Measurements from ENCODE around the gene NACC2. TPM values are rescaled to one million over a fixed set of nuclear protein-coding genes. Genes with fewer than 3 reads are reported as not detected.

NACC2 gene
- total and polyA plus RNA-seq, 2 donors from 2014 or later, result 7.1 to 30.9 TPM

GRCh38 chr9:136122425-136123383, 27.6 kb upstream of the NACC2 start:
- Histone ChIP-seq H3K27me3 (ENCODE audit: control insufficient read depth, insufficient read depth, low read length) (peaks cover 2% of the 10 kb centered on the region), H3K9ac (ENCODE audit: low read length in 3 of 3) (peak overlapping the region in 1 of 3 donors; percentile 46), H3K27ac (ENCODE audit: low read depth in 2 of 2, low read length in 2 of 2) (no peak overlapping the region), H3K9me3 (ENCODE audit: control insufficient read depth in 2 of 3, insufficient read depth in 1 of 3, low read length in 3 of 3) (no peaks in the 10 kb centered on the region), H3K4me1 (ENCODE audit: control insufficient read depth in 2 of 3, insufficient read depth in 2 of 3, low read depth in 1 of 3, low read length in 3 of 3) (peaks cover 0 to 11% (median 0%) of the 10 kb centered on the region in 3 donors), H3K4me3 (ENCODE audit: low read length in 3 of 3) (no peak overlapping the region), H3K36me3 (ENCODE audit: control insufficient read depth in 2 of 3, insufficient read depth in 3 of 3, low read length in 3 of 3) (no peaks in the 10 kb centered on the region)
- intact Hi-C loops (cut with DNase I), result loop anchor here (5.0 kb wide), 1 partner anchor 155 kb away; no protein-coding TSS in a partner anchor
- DNase-seq (peak in 4 of 5 donors; percentile 70 to 80 (median 75)), FAIRE-seq (no peak)
- TF ChIP-seq CTCF (IDR thresholded peaks at IDR 0.05; ENCODE audit: borderline replicate concordance, extremely low read depth, insufficient read depth), result peak; percentile 98

GRCh38 chr9:136121801-136122200, 26.7 kb upstream of the NACC2 start:
- Histone ChIP-seq H3K9me3 (ENCODE audit: control insufficient read depth in 2 of 3, insufficient read depth in 1 of 3, low read length in 3 of 3) (no peaks in the 10 kb centered on the region), H3K9ac (ENCODE audit: low read length in 3 of 3) (no peak overlapping the region), H3K36me3 (ENCODE audit: control insufficient read depth in 2 of 3, insufficient read depth in 3 of 3, low read length in 3 of 3) (no peaks in the 10 kb centered on the region), H3K27me3 (ENCODE audit: control insufficient read depth, insufficient read depth, low read length) (no peaks in the 10 kb centered on the region), H3K4me1 (ENCODE audit: control insufficient read depth in 2 of 3, insufficient read depth in 2 of 3, low read depth in 1 of 3, low read length in 3 of 3) (peaks cover 0 to 19% (median 0%) of the 10 kb centered on the region in 3 donors), H3K27ac (ENCODE audit: low read depth in 2 of 2, low read length in 2 of 2) (no peak overlapping the region), H3K4me3 (ENCODE audit: low read length in 3 of 3) (no peak overlapping the region)
- TF ChIP-seq CTCF (IDR thresholded peaks at IDR 0.05; ENCODE audit: borderline replicate concordance, extremely low read depth, insufficient read depth), result no peak
- DNase-seq (no peak), FAIRE-seq (no peak)
- intact Hi-C loops (cut with DNase I), result loop anchor here (5.0 kb wide), 1 partner anchor 154 kb away; no protein-coding TSS in a partner anchor

GRCh38 chr9:136120438-136120844, 25.4 kb upstream of the NACC2 start:
- DNase-seq, result no peak
- no peaks in the 10 kb centered on the region for H3K36me3 ChIP-seq (ENCODE audit: control insufficient read depth in 2 of 3, insufficient read depth in 3 of 3, low read length in 3 of 3)
- intact Hi-C loops (cut with DNase I), result loop anchor here (5.0 kb wide), 1 partner anchor 153 kb away; no protein-coding TSS in a partner anchor
- H3K4me1 ChIP-seq (ENCODE audit: control insufficient read depth in 2 of 3, insufficient read depth in 2 of 3, low read depth in 1 of 3, low read length in 3 of 3), result peaks cover 0 to 19% (median 0%) of the 10 kb centered on the region in 3 donors
- no peak for TF ChIP-seq CTCF (IDR thresholded peaks at IDR 0.05; ENCODE audit: borderline replicate concordance, extremely low read depth, insufficient read depth)
- H3K4me3 ChIP-seq (ENCODE audit: low read length in 3 of 3), result no peak overlapping the region
- H3K27me3 ChIP-seq (ENCODE audit: control insufficient read depth, insufficient read depth, low read length), result no peaks in the 10 kb centered on the region
- H3K9me3 ChIP-seq (ENCODE audit: control insufficient read depth in 2 of 3, insufficient read depth in 1 of 3, low read length in 3 of 3), result no peaks in the 10 kb centered on the region
- H3K9ac ChIP-seq (ENCODE audit: low read length in 3 of 3), result no peak overlapping the region
- FAIRE-seq, result no peak
- no peak overlapping the region for H3K27ac ChIP-seq (ENCODE audit: low read depth in 2 of 2, low read length in 2 of 2)

Measured in kidney (tissue), 14 donors.